Adrenal gland (tissue), 5 donors: ENCODE data around the gene CENPC.

Experiments
- POLR2A ChIP-seq, 2 donors: fragments of 450-650 bp; IDR thresholded peaks; one replicate each; pipeline ENCODE4 v1.6.1; 2017; ENCODE audit warnings: antibody characterized with exemption in 2 of 2, mild to moderate bottlenecking in 2 of 2, moderate library complexity in 1 of 2
- TF ChIP-seq, protein P1 (sequence below), 6 experiments: fragments of 450-650 bp in 4 of 6; fragments of 200-600 bp in 2 of 6; sonication (generic) in 1 of 6; IDR thresholded peaks; 1 replicate in 5 of 6; 2 replicates in 1 of 6; pipeline versions ENCODE4 v1.5.1 to v1.8.0; 2016 to 2021; ENCODE audit warnings: antibody characterized with exemption in 6 of 6, mild to moderate bottlenecking in 2 of 6, moderate library complexity in 1 of 6
- donor health status: DM: no; HTN: no; CAD: no.

DNA sequence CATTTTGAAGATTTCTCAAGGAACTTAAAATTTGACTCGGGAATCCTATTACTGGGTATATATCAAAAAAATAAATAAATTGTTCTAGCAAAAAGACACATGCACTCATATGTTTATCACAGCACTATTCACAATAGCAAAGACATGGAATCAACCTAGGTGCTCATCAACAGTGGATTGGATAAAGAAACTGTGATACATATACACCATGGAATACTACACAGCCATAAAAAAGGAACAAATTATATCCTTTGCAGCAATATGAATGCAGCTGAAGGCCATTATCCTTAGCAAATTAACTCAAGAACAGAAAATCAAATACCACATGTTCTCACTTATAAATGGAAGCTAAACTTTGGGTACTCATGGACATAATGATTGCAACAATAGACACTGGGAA, 97.4 kb downstream of the CENPC start:
- TF ChIP-seq POLR2A (IDR thresholded peaks at IDR 0.05), result no peak
- TF ChIP-seq, protein P1, sequence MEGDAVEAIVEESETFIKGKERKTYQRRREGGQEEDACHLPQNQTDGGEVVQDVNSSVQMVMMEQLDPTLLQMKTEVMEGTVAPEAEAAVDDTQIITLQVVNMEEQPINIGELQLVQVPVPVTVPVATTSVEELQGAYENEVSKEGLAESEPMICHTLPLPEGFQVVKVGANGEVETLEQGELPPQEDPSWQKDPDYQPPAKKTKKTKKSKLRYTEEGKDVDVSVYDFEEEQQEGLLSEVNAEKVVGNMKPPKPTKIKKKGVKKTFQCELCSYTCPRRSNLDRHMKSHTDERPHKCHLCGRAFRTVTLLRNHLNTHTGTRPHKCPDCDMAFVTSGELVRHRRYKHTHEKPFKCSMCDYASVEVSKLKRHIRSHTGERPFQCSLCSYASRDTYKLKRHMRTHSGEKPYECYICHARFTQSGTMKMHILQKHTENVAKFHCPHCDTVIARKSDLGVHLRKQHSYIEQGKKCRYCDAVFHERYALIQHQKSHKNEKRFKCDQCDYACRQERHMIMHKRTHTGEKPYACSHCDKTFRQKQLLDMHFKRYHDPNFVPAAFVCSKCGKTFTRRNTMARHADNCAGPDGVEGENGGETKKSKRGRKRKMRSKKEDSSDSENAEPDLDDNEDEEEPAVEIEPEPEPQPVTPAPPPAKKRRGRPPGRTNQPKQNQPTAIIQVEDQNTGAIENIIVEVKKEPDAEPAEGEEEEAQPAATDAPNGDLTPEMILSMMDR (IDR thresholded peaks at IDR 0.05), result no peak
